HG03159 (cell line): ENCODE results near the gene GPX1.

Source experiments
- ATAC-seq: cut with Tn5 transposase; IDR thresholded peaks from one replicate; pipeline ENCODE4 v1.9.1; 2021; ENCODE audit warnings: mild to moderate bottlenecking, moderate library complexity; ENCODE audit not compliant: unreplicated experiment

Gene GPX1

GRCh38 chr3:49316696-49317457 lies 41.3 kb downstream of the GPX1 start:
- ATAC-seq: no peak

GRCh38 chr3:49313896-49314688 lies 44.1 kb downstream of the GPX1 start:
- no peak for ATAC-seq

GRCh38 chr3:49311283-49311682 lies 46.9 kb downstream of the GPX1 start:
- no peak for ATAC-seq

- no peak for ATAC-seq
Measured at GRCh38 chr3:49310677-49311076, 47.5 kb downstream of the GPX1 start.
